ENCODE results near the gene ANAPC15.
A peak's percentile ranks its signal among the peaks of the same experiment; 100 is the strongest.

Gene ANAPC15

GRCh38 chr11:72084965-72085364, 27.5 kb downstream of the ANAPC15 start:
- no peak for DNase-seq (ENCODE audit: low read depth)

- no peak for DNase-seq (ENCODE audit: low read depth)
Observed at GRCh38 chr11:72084076-72084475, 28.4 kb downstream of the ANAPC15 start.

GRCh38 chr11:72083414-72083813, 29.1 kb downstream of the ANAPC15 start:
- no peak for DNase-seq (ENCODE audit: low read depth)

- DNase-seq (ENCODE audit: low read depth), result no peak
Observed at GRCh38 chr11:72081821-72082453, 30.6 kb downstream of the ANAPC15 start.

GRCh38 chr11:72081184-72081644, 31.3 kb downstream of the ANAPC15 start:
- no peak for DNase-seq (ENCODE audit: low read depth)

GRCh38 chr11:72080326-72081183, 31.9 kb downstream of the ANAPC15 start, which contains the start of the genes LRRC51 and NUMA1:
TSS of gene LRRC51 (plus strand) at chr11:72080850. CDS start at chr11:72089084, 8,234 bp downstream.
TSS of gene NUMA1 (minus strand) at chr11:72080542. CDS start at chr11:72035943, 44,599 bp downstream.
- DNase-seq (ENCODE audit: low read depth), result peak; percentile 100

GRCh38 chr11:72079819-72080325, 32.6 kb downstream of the ANAPC15 start:
- DNase-seq (ENCODE audit: low read depth), result no peak

GRCh38 chr11:72078477-72078876, 34.0 kb downstream of the ANAPC15 start:
- no peak for DNase-seq (ENCODE audit: low read depth)

- no peak for DNase-seq (ENCODE audit: low read depth)
Observed at GRCh38 chr11:72075756-72076155, 36.7 kb downstream of the ANAPC15 start.

GRCh38 chr11:72075109-72075508, 37.4 kb downstream of the ANAPC15 start:
- DNase-seq (ENCODE audit: low read depth), result no peak

GRCh38 chr11:72072348-72072747, 40.1 kb downstream of the ANAPC15 start:
- DNase-seq (ENCODE audit: low read depth), result no peak

- DNase-seq (ENCODE audit: low read depth), result no peak
Observed at GRCh38 chr11:72070491-72070890, 42.0 kb downstream of the ANAPC15 start.

GRCh38 chr11:72069787-72070251, 42.7 kb downstream of the ANAPC15 start:
- DNase-seq (ENCODE audit: low read depth), result peak; percentile 89

GRCh38 chr11:72069200-72069599, 43.3 kb downstream of the ANAPC15 start:
- no peak for DNase-seq (ENCODE audit: low read depth)

- no peak for DNase-seq (ENCODE audit: low read depth)
Observed at GRCh38 chr11:72067676-72068075, 44.8 kb downstream of the ANAPC15 start.

GRCh38 chr11:72067266-72067665, 45.2 kb downstream of the ANAPC15 start:
- no peak for DNase-seq (ENCODE audit: low read depth)

GRCh38 chr11:72066855-72067254, 45.6 kb downstream of the ANAPC15 start:
- DNase-seq (ENCODE audit: low read depth), result no peak

- DNase-seq (ENCODE audit: low read depth), result no peak
Observed at GRCh38 chr11:72061739-72062396, 50.6 kb downstream of the ANAPC15 start.
